Hepatocyte (in vitro differentiated cells): Measurements from ENCODE around the gene PTPRE. TPM values are rescaled to one million over a fixed set of nuclear protein-coding genes. Genes with fewer than 3 reads are reported as not detected.

Experiments
- DNase-seq: peaks from one replicate; pipeline ENCODE4 v3.0.0-alpha.2; 2016; ENCODE audit warnings: low spot score
- H2AFZ ChIP-seq: fragments of 200-600 bp; sonication (generic); 2 replicates; pipeline ENCODE4 v1.6.0; 2016; ENCODE audit warnings: antibody characterized with exemption, mild to moderate bottlenecking
- H3K27ac ChIP-seq: fragments of 200-600 bp; sonication (generic); 2 replicates; pipeline ENCODE4 v1.5.1; 2016; ENCODE audit warnings: mild to moderate bottlenecking
- H3K27me3 ChIP-seq: fragments of 200-600 bp; sonication (generic); 2 replicates; pipeline ENCODE4 v1.6.1; 2016
- H3K36me3 ChIP-seq: fragments of 200-600 bp; sonication (generic); replicated peaks from 2 replicates; pipeline ENCODE4 v1.5.1; 2016; ENCODE audit warnings: low read depth; ENCODE audit not compliant: insufficient read depth
- H3K4me1 ChIP-seq: fragments of 200-600 bp; sonication (generic); 2 replicates; pipeline ENCODE4 v1.5.1; 2016; ENCODE audit warnings: mild to moderate bottlenecking, moderate library complexity; ENCODE audit not compliant: insufficient read depth
- H3K4me2 ChIP-seq: fragments of 200-600 bp; sonication (generic); 2 replicates; pipeline ENCODE4 v1.6.0; 2016
- H3K4me3 ChIP-seq: fragments of 200-600 bp; sonication (generic); 2 replicates; pipeline ENCODE4 v1.5.1; 2016; ENCODE audit warnings: mild to moderate bottlenecking
- H3K79me2 ChIP-seq: fragments of 200-600 bp; sonication (generic); 2 replicates; pipeline ENCODE4 v1.6.0; 2017; ENCODE audit warnings: mild to moderate bottlenecking
- H3K9me2 ChIP-seq: fragments of 200-600 bp; sonication (generic); replicated peaks from 2 replicates; pipeline ENCODE4 v1.6.0; 2017; ENCODE audit warnings: mild to moderate bottlenecking; ENCODE audit not compliant: insufficient read depth
- H3K9me3 ChIP-seq: fragments of 200-600 bp; sonication (generic); 2 replicates; pipeline ENCODE4 v1.5.1; 2016; ENCODE audit warnings: low read depth, mild to moderate bottlenecking
- H4K20me1 ChIP-seq: fragments of 200-600 bp; sonication (generic); 2 replicates; pipeline ENCODE4 v1.6.0; 2016; ENCODE audit warnings: mild to moderate bottlenecking; ENCODE audit not compliant: insufficient read depth, poor library complexity, severe bottlenecking
- CTCF ChIP-seq: fragments of 200-600 bp; sonication (generic); IDR thresholded peaks from 2 replicates; pipeline ENCODE4 v1.5.1; 2016; ENCODE audit warnings: antibody characterized with exemption, mild to moderate bottlenecking; ENCODE audit not compliant: poor library complexity
- EZH2 ChIP-seq: fragments of 200-600 bp; sonication (generic); IDR thresholded peaks from 2 replicates; pipeline ENCODE4 v1.6.1; 2016; ENCODE audit warnings: antibody characterized with exemption, mild to moderate bottlenecking, borderline replicate concordance
- EZH2phosphoT487 ChIP-seq: fragments of 200-600 bp; sonication (generic); IDR thresholded peaks from one replicate; pipeline ENCODE4 v1.6.1; 2018; ENCODE audit warnings: antibody characterized with exemption, mild to moderate bottlenecking, low read depth, moderate library complexity; ENCODE audit not compliant: unreplicated experiment, severe bottlenecking
- WGBS: methylation state at CpG from one replicate; pipeline ENCODE4 v1.1.6; 2016; ENCODE audit warnings: low lambda C conversion rate; ENCODE audit errors: missing lambda C conversion rate; 5-methylcytosine and 5-hydroxymethylcytosine counted together
- polyA plus RNA-seq: library from polyadenylated mRNA; unstranded; fragments of >200 nt; fragmentation: Nextera tagmentation; extraction: Ambion mirVana; gene quantifications from 2 replicates; pipeline ENCODE4 v1.2.1, GENCODE V29; 2016
- total RNA-seq: library from RNA; depleted of rRNA; stranded (reverse); fragments of >200 nt; gene quantifications from 2 replicates; pipeline ENCODE4 v1.2.3, GENCODE V29; 2014

The PTPRE gene
- total and polyA plus RNA-seq, 2 experiments from 2014 or later, result 3.2 to 10.1 TPM

DNA sequence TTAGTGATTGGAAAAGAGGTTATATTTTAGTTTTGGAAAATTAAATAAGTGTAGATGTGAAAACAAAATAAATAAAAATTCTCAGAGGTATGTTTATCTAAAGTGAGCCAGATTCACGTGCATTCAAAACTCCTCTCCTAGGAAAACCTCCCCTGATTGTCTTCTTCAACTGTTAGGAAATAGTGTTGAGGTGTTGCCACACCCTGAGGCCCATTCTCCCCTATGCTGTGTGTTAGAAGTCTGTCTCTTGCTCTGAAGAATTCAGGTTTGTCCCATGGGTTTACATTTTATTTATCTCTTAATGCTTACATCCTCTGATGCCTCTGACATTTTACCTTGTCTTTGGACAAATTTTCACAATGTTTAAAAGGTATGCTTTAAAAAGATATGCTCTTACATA lies 40.3 kb downstream of the PTPRE start:
- Histone ChIP-seq H3K4me2 (no peak overlapping the region), H3K36me3 (no peaks in the 10 kb centered on the region), H4K20me1 (no peaks in the 10 kb centered on the region), H3K79me2 (no peaks in the 10 kb centered on the region), H3K27me3 (no peaks in the 10 kb centered on the region), H3K9me3 (no peaks in the 10 kb centered on the region), H3K4me1 (peaks cover 4% of the 10 kb centered on the region), H3K4me3 (no peak overlapping the region), H3K27ac (no peak overlapping the region), H3K9me2 (no peaks in the 10 kb centered on the region), H2AFZ (no peak overlapping the region)
- no peak for DNase-seq
- TF ChIP-seq EZH2 (no peak), EZH2phosphoT487 (no peak), CTCF (no peak)
- 61% methylated on average over 1 of the region's 1 CpG for WGBS

DNA sequence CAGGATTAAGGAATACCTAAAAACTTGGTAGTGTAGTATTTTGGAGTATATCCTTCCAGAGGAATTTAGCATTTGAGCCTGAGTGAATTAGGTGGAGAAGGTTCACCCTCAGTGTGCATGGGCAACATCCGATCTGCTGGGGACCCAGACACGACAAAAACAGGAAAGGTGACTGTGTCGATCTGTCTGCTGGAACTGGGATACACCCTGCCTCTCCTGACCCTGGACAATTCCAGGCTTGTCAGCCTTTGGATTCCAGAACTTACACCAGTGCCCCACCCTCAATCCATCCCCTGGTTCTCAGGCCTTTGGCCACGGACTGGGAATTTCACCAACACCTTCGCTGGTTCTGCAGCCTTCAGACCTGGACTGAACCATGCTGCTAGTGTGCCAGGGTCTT lies 41.9 kb downstream of the PTPRE start:
- H4K20me1 ChIP-seq, result no peaks in the 10 kb centered on the region
- WGBS, result 92% methylated on average over 5 of the region's 5 CpGs
- TF ChIP-seq CTCF (no peak), EZH2phosphoT487 (no peak), EZH2 (no peak)
- peaks cover 4% of the 10 kb centered on the region for H3K4me1 ChIP-seq
- no peaks in the 10 kb centered on the region for H3K9me2 ChIP-seq
- H3K27me3 ChIP-seq, result no peaks in the 10 kb centered on the region
- no peak overlapping the region for H3K27ac ChIP-seq
- no peak overlapping the region for H2AFZ ChIP-seq
- no peak overlapping the region for H3K4me2 ChIP-seq
- no peaks in the 10 kb centered on the region for H3K9me3 ChIP-seq
- H3K4me3 ChIP-seq, result no peak overlapping the region
- H3K79me2 ChIP-seq, result no peaks in the 10 kb centered on the region
- no peak for DNase-seq
- no peaks in the 10 kb centered on the region for H3K36me3 ChIP-seq

DNA sequence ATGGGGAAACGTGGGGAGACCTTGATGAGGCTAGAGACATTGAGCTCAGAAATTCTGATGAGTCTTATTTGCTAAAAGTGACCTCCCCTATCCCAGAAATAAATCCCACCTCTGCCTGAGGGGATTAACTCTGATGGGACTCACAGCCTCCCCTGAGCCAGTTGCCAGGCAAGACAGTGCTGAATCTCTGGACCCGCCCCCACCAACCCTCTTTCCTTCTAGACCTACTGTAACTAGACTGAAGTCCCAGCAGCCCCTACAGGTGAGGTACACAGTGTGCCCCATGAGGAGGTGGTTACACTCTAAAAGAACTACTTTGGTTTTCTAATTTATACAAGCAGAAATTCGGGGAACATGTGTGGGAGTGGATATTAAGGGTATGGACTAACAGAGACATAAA lies 42.9 kb downstream of the PTPRE start:
- Histone ChIP-seq H3K79me2 (no peaks in the 10 kb centered on the region), H3K9me2 (no peaks in the 10 kb centered on the region), H2AFZ (no peak overlapping the region), H3K4me1 (peaks cover 4% of the 10 kb centered on the region), H3K27me3 (no peaks in the 10 kb centered on the region), H3K27ac (no peak overlapping the region), H3K4me3 (no peak overlapping the region), H3K36me3 (no peaks in the 10 kb centered on the region), H3K4me2 (no peak overlapping the region), H4K20me1 (no peaks in the 10 kb centered on the region), H3K9me3 (no peaks in the 10 kb centered on the region)
- DNase-seq, result no peak
- TF ChIP-seq EZH2 (no peak), EZH2phosphoT487 (no peak), CTCF (no peak)
- WGBS, result 90% methylated on average over 3 of the region's 3 CpGs

GRCh38 chr10:127951861-127952574 lies 45.1 kb downstream of the PTPRE start:
- 71% methylated on average over 2 of the region's 2 CpGs for WGBS
- Histone ChIP-seq H3K9me3 (no peaks in the 10 kb centered on the region), H3K27me3 (no peaks in the 10 kb centered on the region), H3K9me2 (no peaks in the 10 kb centered on the region), H3K79me2 (no peaks in the 10 kb centered on the region), H2AFZ (no peak overlapping the region), H3K36me3 (no peaks in the 10 kb centered on the region), H4K20me1 (no peaks in the 10 kb centered on the region), H3K4me1 (no peaks in the 10 kb centered on the region), H3K4me3 (no peak overlapping the region), H3K27ac (no peak overlapping the region), H3K4me2 (no peak overlapping the region)
- TF ChIP-seq EZH2 (no peak), CTCF (no peak), EZH2phosphoT487 (no peak)
- DNase-seq, result no peak
